Measurements from ENCODE around the gene LTA4H.

LTA4H gene

GRCh38 chr12:95953000-95953399, 82.4 kb downstream of the LTA4H start:
- DNase-seq: no peak

- DNase-seq: no peak
These were observed 83.9 kb downstream of the LTA4H start for GRCh38 chr12:95951515-95951914.

Measured in CD4-positive, alpha-beta T cell treated with Interleukin-17A for 1 hour (primary cell).